ENCODE results near the gene TWF2. TPM values are rescaled to one million over a fixed set of nuclear protein-coding genes. Genes with fewer than 3 reads are reported as not detected.

Gene TWF2
- total and polyA plus RNA-seq, 9 of the 15 experiments (the other 6 are each of a cell fraction or from before 2014, with no cell fraction given) = 0.11 to 61.9 (median 29.7) TPM

GRCh38 chr3:52231502-52232278, 7.3 kb downstream of the TWF2 start:
- CTCF ChIA-PET (ENCODE audit: low intra/inter-chr PET ratio) = interaction anchor here (0.8 to 3.2 kb wide), 5 partner anchors 46 to 154 kb away, joined by 3 to 18 read pairs (median 4); partner anchors contain the start of gene WDR82
- in situ Hi-C loops (cut with MboI) = no loop called here
- no peaks in the 10 kb centered on the region for H3K9me1 ChIP-seq (ENCODE audit: control insufficient read depth, insufficient read depth, low read length)
- BruUV-seq (replicated peaks) = no TSS peak
- ATAC-seq = peak; percentile 82
- H3K27ac ChIP-seq (ENCODE audit: extremely low read depth, low read depth, low read length) = no peak overlapping the region
- no peak overlapping the region for H3K4me2 ChIP-seq (ENCODE audit: insufficient read depth, low read length)
- intact Hi-C loops (cut with micrococcal nuclease) = loop anchor here (5.0 kb wide), 1 partner anchor 106 kb away; no protein-coding TSS in a partner anchor
- POLR2A ChIA-PET = interaction anchor here (0.8 to 1.1 kb wide), 5 partner anchors 9 to 153 kb away, joined by 3 to 8 read pairs (median 6); partner anchors contain the start of gene POC1A
- no peaks in the 10 kb centered on the region; the same call in 1 of the 2 replicates for H4K20me1 ChIP-seq (replicated peaks; ENCODE audit: control insufficient read depth, insufficient read depth, low read length)
- 58% methylated on average over 26 of the region's 34 CpGs for WGBS (ENCODE audit: insufficient coverage, low coverage, missing lambda C conversion rate)
- H3K79me2 ChIP-seq (ENCODE audit: control insufficient read depth, insufficient read depth, low read length) = peaks cover 11% of the 10 kb centered on the region; the same call in 2 of the 3 replicates
- no peaks in the 10 kb centered on the region for H3K9me3 ChIP-seq (replicated peaks; ENCODE audit: control insufficient read depth, insufficient read depth, low read depth, low read length)
- peaks cover 34% of the 10 kb centered on the region; the same call in 2 of the 3 replicates for H3K36me3 ChIP-seq (ENCODE audit: control insufficient read depth, insufficient read depth, low read length)
- FAIRE-seq = peak; percentile 6
- H2AFZ ChIP-seq (ENCODE audit: low read depth, low read length) = no peak overlapping the region
- H3K27me3 ChIP-seq (ENCODE audit: control insufficient read depth in 2 of 2, insufficient read depth in 2 of 2, low read length in 2 of 2) = no peaks in the 10 kb centered on the region
- peaks cover 1 to 45% of the 10 kb centered on the region in 2 experiments; a peak in 4 of 5 replicates for H3K4me1 ChIP-seq (replicated peaks in 1 of 2; ENCODE audit: control insufficient read depth in 2 of 2, insufficient read depth in 2 of 2, low read length in 2 of 2)
- H3K4me3 ChIP-seq = no peak overlapping the region
- H3K9ac ChIP-seq (ENCODE audit: insufficient read depth in 1 of 2, low read depth in 2 of 2, low read length in 2 of 2) = peak overlapping the region in 1 of 2 experiments; percentile 55; a peak in 1 of 4 replicates
- DNase-seq (ENCODE audit: extremely low read depth in 1 of 4, low spot score in 3 of 4) = peak; percentile 64 to 72 (median 72)
- no peak for TF ChIP-seq ZNF766 (CRISPR knock-in tag; conservative IDR thresholded peaks at IDR 0.05)
- TF ChIP-seq ZBTB33 (CRISPR knock-in tag; IDR thresholded peaks at IDR 0.05) = peak; percentile 87
- TF ChIP-seq NFIC (IDR thresholded peaks at IDR 0.05) = peak; percentile 99
- 0 out of 2 replicates have a peak, but pooled peaks have one; percentile 30 for TF ChIP-seq MYNN (IDR thresholded peaks at IDR 0.05)
- TF ChIP-seq MYNN (CRISPR knock-in tag; IDR thresholded peaks at IDR 0.05) = no peak
- TF ChIP-seq ZHX1 (conservative IDR thresholded peaks at IDR 0.05; ENCODE audit: low read length) = no peak
- TF ChIP-seq TFAP4 (CRISPR knock-in tag; IDR thresholded peaks at IDR 0.05; ENCODE audit: borderline replicate concordance) = peak; percentile 57; the same call in 1 of the 2 replicates
- TF ChIP-seq SMC3 (conservative IDR thresholded peaks at IDR 0.05; ENCODE audit: insufficient read depth, low read depth, low read length) = peak; percentile 59
- TF ChIP-seq ZNF282 (CRISPR knock-in tag; IDR thresholded peaks at IDR 0.05) = no peak
- TF ChIP-seq RAD21 (CRISPR knock-in tag; conservative IDR thresholded peaks at IDR 0.05 in 1 of 2, IDR thresholded peaks at IDR 0.05 in 1 of 2) = peak; percentile 56 to 71
- no peak for TF ChIP-seq CREB3L1 (IDR thresholded peaks at IDR 0.05; ENCODE audit: borderline replicate concordance, low read depth)
- TF ChIP-seq CREB1 (IDR thresholded peaks at IDR 0.05) = no peak
- TF ChIP-seq CREB1 (CRISPR knock-in tag; IDR thresholded peaks at IDR 0.05) = 0 out of 2 replicates have a peak, but pooled peaks have one; percentile 37

Measured in K562 (cell line).